ENCODE data around the gene AP2B1.
"Not testable (repeated sequence)": the region's sequence is repeated elsewhere in the genome, so short reads cannot be mapped to it uniquely, and the experiment has no call there.

The AP2B1 gene

GRCh38 chr17:35645923-35646322 lies 58.8 kb downstream of the AP2B1 start:
- DNase-seq = no peak

GRCh38 chr17:35651467-35651866 lies 64.3 kb downstream of the AP2B1 start:
- DNase-seq = no peak

- no peak for DNase-seq
Measured at GRCh38 chr17:35653619-35654361, 66.7 kb downstream of the AP2B1 start.

GRCh38 chr17:35655303-35655702 lies 68.2 kb downstream of the AP2B1 start:
- DNase-seq = no peak

- no peak for DNase-seq
Measured at GRCh38 chr17:35660902-35661301, 73.8 kb downstream of the AP2B1 start.

GRCh38 chr17:35664685-35665084 lies 77.6 kb downstream of the AP2B1 start:
- no peak for DNase-seq

GRCh38 chr17:35665662-35666061 lies 78.5 kb downstream of the AP2B1 start:
- no peak for DNase-seq

GRCh38 chr17:35666070-35666469 lies 78.9 kb downstream of the AP2B1 start:
- DNase-seq = no peak

- peak; percentile 7 for DNase-seq
Measured at GRCh38 chr17:35666967-35667532, 79.9 kb downstream of the AP2B1 start.

- DNase-seq = no peak
Measured at GRCh38 chr17:35668802-35669201, 81.7 kb downstream of the AP2B1 start.

- DNase-seq = no peak
Measured at GRCh38 chr17:35674552-35674951, 87.4 kb downstream of the AP2B1 start.

- DNase-seq = no peak
Measured at GRCh38 chr17:35676441-35676840, 89.3 kb downstream of the AP2B1 start.

- DNase-seq = no peak
Measured at GRCh38 chr17:35679007-35679682, 92.0 kb downstream of the AP2B1 start.

- no peak for DNase-seq
Measured at GRCh38 chr17:35683591-35683990, 96.5 kb downstream of the AP2B1 start.

- DNase-seq = peak; percentile 13
Measured at GRCh38 chr17:35684055-35684802, 97.1 kb downstream of the AP2B1 start.

- no peak for DNase-seq
Measured at GRCh38 chr17:35692512-35693210, 105.5 kb downstream of the AP2B1 start.

GRCh38 chr17:35693662-35694061 lies 106.5 kb downstream of the AP2B1 start:
- DNase-seq = no peak

- DNase-seq = no peak
Measured at GRCh38 chr17:35694906-35695305, 107.8 kb downstream of the AP2B1 start.

GRCh38 chr17:35695613-35696012 lies 108.5 kb downstream of the AP2B1 start:
- DNase-seq = no peak

- no peak for DNase-seq
Measured at GRCh38 chr17:35698800-35699199, 111.7 kb downstream of the AP2B1 start.

- DNase-seq = no peak
Measured at GRCh38 chr17:35700150-35700549, 113.0 kb downstream of the AP2B1 start.

GRCh38 chr17:35701491-35701890 lies 114.4 kb downstream of the AP2B1 start:
- DNase-seq = no peak

- not testable (repeated sequence) for DNase-seq
Measured at GRCh38 chr17:35703308-35703707, 116.2 kb downstream of the AP2B1 start.

Data from NCI-H226 (cell line).